GM18502 (cell line): ENCODE data around the gene RNF121.

Source experiments
- ATAC-seq: cut with Tn5 transposase; IDR thresholded peaks from one replicate; pipeline ENCODE4 v1.9.1; 2021; ENCODE audit warnings: mild to moderate bottlenecking; ENCODE audit not compliant: unreplicated experiment, poor library complexity

RNF121 gene

DNA sequence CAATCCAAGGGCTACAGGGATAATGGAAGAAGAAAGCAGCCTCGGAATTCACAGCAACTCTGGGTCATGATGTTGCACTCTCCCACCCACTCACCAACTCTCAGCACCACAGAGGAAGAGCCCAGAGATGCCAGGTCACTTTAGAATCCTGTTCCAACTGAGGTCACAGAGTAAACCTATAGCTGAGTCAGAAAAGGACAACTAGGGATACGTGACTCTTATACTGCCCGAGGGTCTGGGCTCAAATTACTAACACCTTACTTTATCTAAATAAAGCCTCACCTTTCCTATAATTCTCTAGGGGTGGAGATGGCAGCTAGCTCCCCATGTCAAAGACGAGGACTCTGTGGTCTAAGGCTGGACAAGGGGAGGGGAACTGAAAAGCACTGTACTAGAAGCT, 94.5 kb downstream of the RNF121 start:
- no peak for ATAC-seq

DNA sequence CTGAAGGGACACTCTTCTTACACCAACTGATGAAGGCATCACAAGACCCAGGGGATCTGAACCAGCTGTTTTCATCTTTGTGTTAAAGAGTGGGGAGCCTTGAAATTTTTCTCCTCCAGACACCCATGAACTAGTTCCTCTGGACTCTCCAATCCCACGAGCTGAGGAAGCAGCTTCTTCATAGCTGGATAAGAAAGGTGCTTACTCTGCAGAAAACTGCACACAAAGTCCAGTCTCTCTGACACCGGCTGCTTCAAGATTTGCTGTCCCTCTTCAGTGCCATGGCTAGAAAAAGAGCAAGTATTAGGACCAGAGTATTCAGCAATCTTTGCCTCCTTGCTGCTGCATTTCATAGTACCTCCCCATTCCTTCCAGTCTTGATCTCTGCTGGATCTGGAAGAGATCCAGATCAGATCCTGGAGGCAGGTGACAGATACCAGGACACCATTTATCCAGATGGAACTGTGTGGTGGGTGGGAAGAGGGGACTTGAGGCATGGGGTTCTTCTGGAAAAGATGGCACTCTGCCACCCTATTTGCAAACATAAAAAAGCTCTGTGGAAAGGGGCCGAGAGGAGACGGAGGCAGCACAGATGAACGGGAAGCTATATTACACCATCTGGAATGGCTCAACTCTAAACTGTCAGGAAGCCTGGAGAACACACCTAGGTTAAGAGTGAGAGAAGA, 95.4 kb downstream of the RNF121 start:
- ATAC-seq, result no peak

DNA sequence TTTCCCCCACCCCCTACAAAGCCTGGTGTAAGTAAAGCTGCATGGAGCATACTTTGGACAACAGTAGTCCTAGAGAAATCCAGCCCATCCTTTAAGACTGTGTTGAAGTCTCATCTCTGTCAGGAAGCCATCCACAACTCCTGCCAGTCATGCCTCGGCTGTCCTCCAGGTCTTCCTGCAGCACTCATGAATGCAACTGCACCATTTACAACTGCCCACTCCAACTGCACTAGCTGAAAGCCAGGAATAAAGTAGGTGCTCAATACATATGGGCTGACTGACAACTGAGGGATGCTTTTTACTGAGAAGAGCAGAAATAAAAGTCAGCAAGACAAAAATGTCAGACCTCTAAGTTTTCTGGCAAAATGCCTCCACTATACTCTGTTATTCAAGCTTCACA, 97.2 kb downstream of the RNF121 start:
- ATAC-seq, result no peak

GRCh38 chr11:72030472-72031045, 101.7 kb downstream of the RNF121 start:
- ATAC-seq, result no peak

DNA sequence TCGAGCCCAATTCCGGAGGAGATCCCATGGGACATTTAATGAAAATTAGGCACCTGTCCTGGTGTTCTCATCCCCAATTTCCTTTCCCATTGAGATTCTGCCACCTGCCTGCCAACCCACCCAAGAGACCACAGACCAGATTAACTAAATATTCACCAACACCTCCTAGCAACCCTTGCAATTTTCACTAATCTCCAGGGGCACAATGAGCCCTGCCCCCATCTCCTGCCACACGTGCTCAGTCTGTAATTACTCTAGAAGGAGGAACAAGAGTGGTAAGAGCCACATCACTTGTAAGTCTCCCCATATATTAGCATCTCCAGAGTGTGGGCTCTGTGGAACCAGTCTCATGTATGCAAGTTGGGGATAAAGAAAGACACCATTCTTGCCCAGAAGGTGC, 107.8 kb downstream of the RNF121 start:
- no peak for ATAC-seq

DNA sequence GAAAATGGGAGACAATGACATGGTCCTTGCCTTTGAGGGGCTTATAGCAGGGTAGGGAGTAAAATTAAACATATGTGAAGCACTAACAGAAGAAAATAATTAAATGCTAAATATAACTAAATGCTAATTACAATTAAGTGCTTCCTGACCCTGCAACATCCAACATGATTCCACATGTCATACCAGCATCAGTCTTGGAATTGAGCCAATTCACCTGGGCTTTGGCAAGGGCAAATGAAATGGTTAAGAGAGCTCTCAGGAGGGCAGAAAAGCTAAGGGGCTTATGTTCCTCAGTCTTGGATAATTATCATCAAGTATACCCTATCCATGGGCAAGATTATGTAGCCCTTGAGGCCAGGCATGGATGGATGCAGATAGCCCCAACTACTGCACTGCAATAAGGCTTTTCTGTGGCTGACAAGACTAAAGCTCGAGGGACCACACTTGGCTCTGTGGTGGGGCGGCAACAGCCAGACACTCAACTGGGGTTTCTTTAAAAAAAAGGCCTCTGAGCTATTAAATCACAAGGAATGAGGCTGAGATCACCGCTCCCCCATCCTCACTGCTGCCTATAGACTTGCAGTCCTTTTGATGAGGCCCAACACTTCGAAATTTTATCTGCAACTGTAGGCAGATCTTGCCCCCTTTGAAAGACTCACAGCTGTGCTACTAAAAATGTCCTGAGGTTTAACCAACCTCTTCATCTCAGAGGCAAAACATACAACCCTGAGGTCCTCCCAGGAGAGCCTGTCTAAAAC, 108.9 kb downstream of the RNF121 start:
- no peak for ATAC-seq

- ATAC-seq, result no peak
Observed at GRCh38 chr11:72038491-72038890, 109.6 kb downstream of the RNF121 start.

DNA sequence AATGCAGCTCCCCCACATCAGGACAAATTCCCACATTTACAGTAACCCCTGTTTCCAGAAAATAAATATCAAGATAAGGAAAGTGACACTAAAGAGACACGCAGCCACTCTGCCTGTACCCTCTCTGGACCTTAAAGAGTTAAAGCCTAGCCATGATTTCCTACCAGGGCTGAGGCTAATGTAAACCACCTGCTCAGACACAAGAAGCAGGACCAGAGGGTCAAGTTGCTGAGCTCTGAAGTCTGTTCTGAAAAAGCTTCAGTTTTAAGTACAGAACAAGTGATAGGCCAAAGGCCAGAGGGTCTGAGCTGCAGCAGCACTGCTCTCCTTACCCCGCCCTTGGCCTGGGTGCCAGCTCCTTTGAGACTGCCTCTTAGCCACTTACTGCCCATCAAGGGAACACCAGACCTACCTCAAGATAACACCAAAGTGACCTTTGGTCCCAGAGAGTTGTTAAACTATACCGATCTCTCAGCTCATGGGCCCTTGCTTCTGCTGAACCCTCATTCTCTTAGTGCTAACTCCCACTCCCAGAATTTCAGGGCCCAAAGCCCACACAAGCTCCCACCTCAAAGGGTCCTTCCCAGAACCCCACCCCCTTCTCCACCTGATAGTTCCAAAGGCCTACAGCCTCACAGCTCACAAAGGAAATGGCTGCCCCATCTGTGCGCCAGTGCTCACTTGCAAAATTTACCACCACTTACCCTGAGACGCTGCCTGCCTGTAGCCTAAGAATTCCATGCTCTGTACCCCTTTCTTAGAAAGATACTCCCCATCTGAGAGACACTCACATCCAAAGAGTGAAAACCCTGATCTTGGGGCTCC, 110.4 kb downstream of the RNF121 start:
- ATAC-seq, result no peak

DNA sequence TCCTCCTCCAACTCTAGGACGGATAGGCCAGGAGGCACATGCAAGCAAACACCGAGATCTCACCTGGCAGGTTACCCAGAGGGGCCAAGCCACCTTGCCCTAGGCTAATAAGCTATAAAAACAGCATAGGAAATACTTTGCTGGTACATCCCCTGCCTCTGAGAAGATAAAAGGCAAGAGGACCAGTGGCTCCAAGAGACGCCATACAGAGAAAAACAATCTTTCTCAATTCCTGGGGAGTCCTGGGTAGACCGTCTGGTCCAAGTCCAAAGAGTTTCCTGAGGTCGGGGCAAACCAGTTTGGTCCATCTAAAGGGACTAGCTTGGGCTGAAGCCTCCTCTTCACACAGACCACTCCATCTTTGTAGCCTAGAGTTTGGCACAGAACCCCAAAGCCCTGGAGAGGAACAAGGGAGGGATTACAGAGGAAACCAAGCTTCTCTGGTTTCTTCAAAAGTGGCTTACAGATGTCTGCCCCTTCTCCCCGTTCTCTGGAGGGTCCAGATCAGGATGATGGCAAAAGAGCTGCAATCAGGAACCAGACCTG, 111.1 kb downstream of the RNF121 start:
- no peak for ATAC-seq

- ATAC-seq, result no peak
Observed at GRCh38 chr11:72040491-72041363, 111.9 kb downstream of the RNF121 start.

- no peak for ATAC-seq
Observed at GRCh38 chr11:72041364-72042063, 112.7 kb downstream of the RNF121 start.

- ATAC-seq, result no peak
Observed at GRCh38 chr11:72042064-72042745, 113.4 kb downstream of the RNF121 start.

DNA sequence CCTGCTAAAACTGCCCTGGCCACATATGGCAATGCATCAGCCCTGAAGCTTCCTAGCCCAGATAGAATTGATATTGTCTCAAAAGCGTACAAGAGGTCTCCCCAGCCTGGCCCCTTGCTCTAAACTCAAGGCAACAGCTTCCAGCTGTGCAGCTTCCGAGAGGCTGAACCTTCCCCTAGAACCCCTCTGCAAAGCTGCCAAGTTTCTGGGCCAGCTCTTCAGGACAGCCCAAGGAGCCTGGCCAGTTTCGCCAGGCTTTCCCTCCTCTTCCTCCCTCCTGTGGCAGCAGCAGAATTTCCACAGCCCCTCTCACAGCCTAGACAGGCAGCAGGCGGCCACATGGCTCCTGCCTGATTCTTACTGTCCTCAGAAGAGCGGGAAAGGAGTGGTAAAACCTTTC, 117.0 kb downstream of the RNF121 start:
- ATAC-seq, result no peak
